Loucy (cell line): ENCODE data around the gene B4GALNT3.

Experiments used
- CTCF ChIP-seq: fragments of 200-600 bp; sonication (generic); conservative IDR thresholded peaks from 2 replicates; pipeline ENCODE4 v1.5.1; 2014; ENCODE audit warnings: mild to moderate bottlenecking, antibody characterized with exemption, low read length
- EZH2phosphoT487 ChIP-seq: fragments of 200-600 bp; IDR thresholded peaks from 2 replicates; pipeline ENCODE4 v1.6.1; 2018; ENCODE audit warnings: antibody characterized with exemption, mild to moderate bottlenecking, moderate library complexity, borderline replicate concordance

GRCh38 chr12:534216-534615 is 74.5 kb downstream of the B4GALNT3 start:
- TF ChIP-seq CTCF (no peak), EZH2phosphoT487 (no peak)
